Neural progenitor cell (in vitro differentiated cells): ENCODE results near the gene TSPAN3. TPM values are rescaled to one million over a fixed set of nuclear protein-coding genes. Genes with fewer than 3 reads are reported as not detected.

ENCODE experiments used
- DNase-seq: peaks from one replicate; pipeline ENCODE4 v3.0.0-alpha.2; 2016; ENCODE audit warnings: low spot score
- H2AFZ ChIP-seq: fragments of 200-600 bp; sonication (generic); replicated peaks from 2 replicates; pipeline ENCODE4 v1.6.1; 2016; ENCODE audit warnings: antibody characterized with exemption
- H3F3A ChIP-seq: fragments of 200-600 bp; sonication (generic); 2 replicates; pipeline ENCODE4 v1.6.1; 2016; ENCODE audit warnings: antibody characterized with exemption, low read depth
- H3K27ac ChIP-seq: fragments of 200-600 bp; sonication (generic); 2 replicates; pipeline ENCODE4 v1.5.1; 2016; ENCODE audit warnings: mild to moderate bottlenecking
- H3K27me3 ChIP-seq: fragments of 200-600 bp; sonication (generic); 2 replicates; pipeline ENCODE4 v1.6.1; 2016; ENCODE audit warnings: mild to moderate bottlenecking, moderate library complexity
- H3K36me3 ChIP-seq: fragments of 200-600 bp; sonication (generic); 2 replicates; pipeline ENCODE4 v1.5.1; 2016
- H3K4me1 ChIP-seq: fragments of 200-600 bp; sonication (generic); 2 replicates; pipeline ENCODE4 v1.6.1; 2016; ENCODE audit warnings: mixed run types
- H3K4me2 ChIP-seq: fragments of 200-600 bp; sonication (generic); 2 replicates; pipeline ENCODE4 v1.6.1; 2016
- H3K4me3 ChIP-seq: fragments of 200-600 bp; sonication (generic); 2 replicates; pipeline ENCODE4 v1.5.1; 2016
- H3K79me2 ChIP-seq: fragments of 200-600 bp; sonication (generic); 2 replicates; pipeline ENCODE4 v1.6.1; 2016; ENCODE audit warnings: low read depth
- H3K9ac ChIP-seq: fragments of 200-600 bp; sonication (generic); 2 replicates; pipeline ENCODE4 v1.6.1; 2016
- H3K9me3 ChIP-seq: fragments of 200-600 bp; sonication (generic); 2 replicates; pipeline ENCODE4 v1.5.1; 2016; ENCODE audit warnings: low read depth
- H4K20me1 ChIP-seq: fragments of 200-600 bp; sonication (generic); 2 replicates; pipeline ENCODE4 v1.6.1; 2016; ENCODE audit warnings: low read depth
- H3K27ac Mint-ChIP-seq: 3 replicates; pipeline ENCODE4 v1.8.0; 2021; ENCODE audit warnings: mixed read lengths
- H3K27me3 Mint-ChIP-seq: 2 replicates; pipeline ENCODE4 v1.8.0; 2022; ENCODE audit warnings: low read depth, mild to moderate bottlenecking, inconsistent platforms, moderate library complexity, mixed read lengths; ENCODE audit not compliant: insufficient read depth
- H3K36me3 Mint-ChIP-seq: 3 replicates; pipeline ENCODE4 v1.8.0; 2021; ENCODE audit warnings: mixed read lengths
- H3K4me1 Mint-ChIP-seq: 3 replicates; pipeline ENCODE4 v1.8.0; 2021; ENCODE audit warnings: mixed read lengths
- H3K4me3 Mint-ChIP-seq: 3 replicates; pipeline ENCODE4 v1.8.0; 2021; ENCODE audit warnings: mild to moderate bottlenecking, moderate library complexity, mixed read lengths
- H3K9me3 Mint-ChIP-seq: 3 replicates; pipeline ENCODE4 v1.8.0; 2020; ENCODE audit warnings: mixed read lengths
- EZH2 ChIP-seq: fragments of 200-600 bp; sonication (generic); IDR thresholded peaks from 2 replicates; pipeline ENCODE4 v1.6.1; 2017; ENCODE audit warnings: antibody characterized with exemption, mild to moderate bottlenecking, moderate library complexity
- EZH2phosphoT487 ChIP-seq: fragments of 200-600 bp; sonication (generic); IDR thresholded peaks from 2 replicates; pipeline ENCODE4 v1.6.1; 2017; ENCODE audit warnings: antibody characterized with exemption
- total RNA-seq: library from RNA; depleted of rRNA; stranded (reverse); fragments of >200 nt; gene quantifications from 2 replicates; pipeline ENCODE4 v1.2.3, GENCODE V29; 2015; ENCODE audit warnings: low replicate concordance
- TF ChIP-seq, protein P1 (sequence below): fragments of 200-600 bp; sonication (generic); IDR thresholded peaks from 2 replicates; pipeline ENCODE4 v1.5.1; 2017; ENCODE audit warnings: antibody characterized with exemption, mild to moderate bottlenecking

The TSPAN3 gene
- total RNA-seq, 1 donor from 2014 or later: 474 TPM

DNA sequence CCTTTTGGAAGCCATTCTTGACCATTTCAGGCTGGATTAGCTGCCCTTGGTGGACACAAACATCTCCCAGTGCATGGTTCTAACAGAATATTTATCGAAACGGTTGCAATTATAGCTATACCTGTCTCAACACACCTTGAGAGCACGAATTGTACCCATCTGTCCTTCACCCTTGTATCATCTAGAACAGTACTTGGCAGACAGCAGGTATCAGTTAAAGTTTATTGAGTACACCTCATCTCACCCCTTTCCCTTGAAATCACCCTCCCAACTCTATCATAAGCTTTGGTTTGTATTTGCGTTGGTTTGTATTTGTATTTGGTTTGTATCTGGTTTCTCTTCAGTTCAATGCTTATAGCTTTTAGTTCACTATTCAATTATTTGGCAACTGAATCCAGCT is 12.4 kb downstream of the TSPAN3 start:
- H3K27ac ChIP-seq: no peak overlapping the region
- TF ChIP-seq, protein P1, sequence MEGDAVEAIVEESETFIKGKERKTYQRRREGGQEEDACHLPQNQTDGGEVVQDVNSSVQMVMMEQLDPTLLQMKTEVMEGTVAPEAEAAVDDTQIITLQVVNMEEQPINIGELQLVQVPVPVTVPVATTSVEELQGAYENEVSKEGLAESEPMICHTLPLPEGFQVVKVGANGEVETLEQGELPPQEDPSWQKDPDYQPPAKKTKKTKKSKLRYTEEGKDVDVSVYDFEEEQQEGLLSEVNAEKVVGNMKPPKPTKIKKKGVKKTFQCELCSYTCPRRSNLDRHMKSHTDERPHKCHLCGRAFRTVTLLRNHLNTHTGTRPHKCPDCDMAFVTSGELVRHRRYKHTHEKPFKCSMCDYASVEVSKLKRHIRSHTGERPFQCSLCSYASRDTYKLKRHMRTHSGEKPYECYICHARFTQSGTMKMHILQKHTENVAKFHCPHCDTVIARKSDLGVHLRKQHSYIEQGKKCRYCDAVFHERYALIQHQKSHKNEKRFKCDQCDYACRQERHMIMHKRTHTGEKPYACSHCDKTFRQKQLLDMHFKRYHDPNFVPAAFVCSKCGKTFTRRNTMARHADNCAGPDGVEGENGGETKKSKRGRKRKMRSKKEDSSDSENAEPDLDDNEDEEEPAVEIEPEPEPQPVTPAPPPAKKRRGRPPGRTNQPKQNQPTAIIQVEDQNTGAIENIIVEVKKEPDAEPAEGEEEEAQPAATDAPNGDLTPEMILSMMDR: no peak
- H3K4me1 ChIP-seq: peaks cover 23% of the 10 kb centered on the region
- no peak overlapping the region for H2AFZ ChIP-seq
- no peak overlapping the region for H3K4me2 ChIP-seq
- H3K9me3 ChIP-seq: no peaks in the 10 kb centered on the region
- Mint-ChIP-seq H3K27me3 (no peaks in the 10 kb centered on the region), H3K4me3 (no peak overlapping the region), H3K9me3 (no peaks in the 10 kb centered on the region), H3K4me1 (peaks cover 24% of the 10 kb centered on the region), H3K36me3 (peaks cover 7% of the 10 kb centered on the region), H3K27ac (no peak overlapping the region)
- peaks cover 5% of the 10 kb centered on the region for H3K36me3 ChIP-seq
- no peaks in the 10 kb centered on the region for H3F3A ChIP-seq
- no peak overlapping the region for H3K9ac ChIP-seq
- H3K27me3 ChIP-seq: no peaks in the 10 kb centered on the region
- H3K4me3 ChIP-seq: no peak overlapping the region
- peaks cover 97% of the 10 kb centered on the region for H4K20me1 ChIP-seq
- no peak for DNase-seq
- peaks cover 100% of the 10 kb centered on the region for H3K79me2 ChIP-seq

GRCh38 chr15:77057685-77058084 is 13.2 kb downstream of the TSPAN3 start:
- Histone ChIP-seq H3K27ac (no peak overlapping the region), H3K4me3 (no peak overlapping the region), H2AFZ (no peak overlapping the region), H3K9ac (no peak overlapping the region), H3K4me2 (no peak overlapping the region), H3K9me3 (no peaks in the 10 kb centered on the region), H3K27me3 (no peaks in the 10 kb centered on the region), H4K20me1 (peaks cover 91% of the 10 kb centered on the region), H3K36me3 (peaks cover 5% of the 10 kb centered on the region), H3K4me1 (peaks cover 23% of the 10 kb centered on the region), H3F3A (no peaks in the 10 kb centered on the region), H3K79me2 (peaks cover 92% of the 10 kb centered on the region)
- H3K36me3 Mint-ChIP-seq: peaks cover 7% of the 10 kb centered on the region
- TF ChIP-seq, protein P1: no peak
- TF ChIP-seq EZH2 (no peak), EZH2phosphoT487 (no peak)
- no peak for DNase-seq
- peaks cover 24% of the 10 kb centered on the region for H3K4me1 Mint-ChIP-seq
- H3K4me3 Mint-ChIP-seq: no peak overlapping the region
- H3K27ac Mint-ChIP-seq: no peak overlapping the region
- no peaks in the 10 kb centered on the region for H3K27me3 Mint-ChIP-seq
- no peaks in the 10 kb centered on the region for H3K9me3 Mint-ChIP-seq

GRCh38 chr15:77057072-77057471 is 13.8 kb downstream of the TSPAN3 start:
- peaks cover 21% of the 10 kb centered on the region for H3K4me1 Mint-ChIP-seq

More at GRCh38 chr15:77057072-77057471, 13.8 kb downstream of the TSPAN3 start:
- Histone ChIP-seq H3K4me3 (no peak overlapping the region), H4K20me1 (peaks cover 89% of the 10 kb centered on the region), H2AFZ (no peak overlapping the region), H3K9me3 (no peaks in the 10 kb centered on the region), H3K9ac (no peak overlapping the region), H3K27ac (no peak overlapping the region), H3K4me2 (no peak overlapping the region), H3K79me2 (peaks cover 86% of the 10 kb centered on the region), H3K36me3 (peaks cover 5% of the 10 kb centered on the region), H3K4me1 (peaks cover 21% of the 10 kb centered on the region), H3K27me3 (no peaks in the 10 kb centered on the region), H3F3A (no peaks in the 10 kb centered on the region)
- DNase-seq: no peak
- TF ChIP-seq EZH2 (no peak), EZH2phosphoT487 (no peak)
- TF ChIP-seq, protein P1: no peak
- H3K4me3 Mint-ChIP-seq: no peak overlapping the region
- no peak overlapping the region for H3K27ac Mint-ChIP-seq
- H3K27me3 Mint-ChIP-seq: no peaks in the 10 kb centered on the region
- peaks cover 13% of the 10 kb centered on the region for H3K36me3 Mint-ChIP-seq
- no peaks in the 10 kb centered on the region for H3K9me3 Mint-ChIP-seq
